Small intestine (tissue), 16 donors: ENCODE data around the gene RXFP3. TPM values are rescaled to one million over a fixed set of nuclear protein-coding genes. Genes with fewer than 3 reads are reported as not detected.

Source experiments
- DNase-seq, 2 donors: peaks; one replicate each; pipeline versions ENCODE4 v3.0.0 to v3.0.0-alpha.2; 2013
- FAIRE-seq: peaks from 2 replicates; lab custom pipeline; 2012; peaks lifted over from hg19 to GRCh38; lab: Jason Lieb, UNC
- H3K27ac ChIP-seq, 3 donors: one replicate each; pipeline ENCODE4 v1.5.1; 2013; ENCODE audit warnings: low read length in 2 of 3, mild to moderate bottlenecking in 2 of 3, control low read depth in 1 of 3, inconsistent platforms in 1 of 3, low read depth in 1 of 3, moderate library complexity in 1 of 3
- H3K27me3 ChIP-seq, 3 donors: one replicate each; pipeline ENCODE4 v1.6.1; 2013; ENCODE audit warnings: low read length in 3 of 3, inconsistent platforms in 1 of 3; ENCODE audit not compliant: control insufficient read depth in 3 of 3, insufficient read depth in 3 of 3
- H3K36me3 ChIP-seq, 3 donors: one replicate each; pipeline ENCODE4 v1.6.1; 2013; ENCODE audit warnings: low read length in 3 of 3, inconsistent platforms in 1 of 3, low read depth in 1 of 3, mild to moderate bottlenecking in 1 of 3, moderate library complexity in 1 of 3; ENCODE audit not compliant: control insufficient read depth in 3 of 3, insufficient read depth in 2 of 3
- H3K4me1 ChIP-seq, 3 donors: one replicate each; pipeline ENCODE4 v1.6.1; 2013; ENCODE audit warnings: low read length in 2 of 3, inconsistent platforms in 1 of 3, low read depth in 1 of 3, mild to moderate bottlenecking in 1 of 3, moderate library complexity in 1 of 3; ENCODE audit not compliant: control insufficient read depth in 3 of 3, insufficient read depth in 2 of 3
- H3K4me3 ChIP-seq, 3 donors: one replicate each; pipeline ENCODE4 v1.5.1; 2013; ENCODE audit warnings: low read length in 3 of 3, control low read depth in 1 of 3, inconsistent platforms in 1 of 3, low read depth in 1 of 3, mild to moderate bottlenecking in 1 of 3, moderate library complexity in 1 of 3
- H3K9me3 ChIP-seq, 2 donors: one replicate each; pipeline ENCODE4 v1.6.1; 2013; ENCODE audit warnings: low read depth in 1 of 2, low read length in 1 of 2; ENCODE audit not compliant: control insufficient read depth in 2 of 2, insufficient read depth in 1 of 2
- WGBS, 3 donors: extraction: QIAGEN DNeasy Blood & Tissue Kit; methylation state at CpG; one replicate each; pipeline ENCODE4 v1.1.7; 2013; 5-methylcytosine and 5-hydroxymethylcytosine counted together
- long read RNA-seq, 10 donors: transcript quantifications; one replicate each; lab custom pipeline, GENCODE V29; 2026
- polyA plus RNA-seq, 4 donors: library from polyadenylated mRNA; stranded (reverse) in 3 of 4; unstranded in 1 of 4; fragments of 200-250 nt in 3 of 4; fragments of 120-200 nt in 1 of 4; gene quantifications; one replicate each; pipeline versions ENCODE4 v1.2.1 to v1.2.3, GENCODE V29; 2013
- donor health status: healthy with polysubstance abuse.
- donor health status: control.
- donor health status: control.
- donor health status: Bipolar disorder and iron deficiency.
- donor health status: healthy.

The RXFP3 gene
- under 1 TPM in 1 of 4 donors, not detected in 3; 0.03 TPM for polyA plus RNA-seq
- long read RNA-seq, donor 1 = 0 reads
- long read RNA-seq, donor 2 = 0 reads
- long read RNA-seq, donor 3 = 0 reads
- long read RNA-seq, donor 4 = 0 reads
- long read RNA-seq, donor 5 = 0 reads
- long read RNA-seq, donor 6 = 0 reads
- long read RNA-seq, donor 7 = 0 reads
- long read RNA-seq, donor 8 = 0 reads
- long read RNA-seq, donor 9 = 0 reads
- long read RNA-seq, donor 10 = 0 reads

GRCh38 chr5:33936381-33937016 is at the start of gene RXFP3:
TSS of gene RXFP3 (plus strand) at chr5:33936386. CDS start at chr5:33936741, 355 bp downstream.
- WGBS, 3 donors = 10 to 27% (median 26%) methylated on average over 45 of the region's 45 CpGs
- DNase-seq = peak in 1 of 2 donors; percentile 23

GRCh38 chr5:33887268-33887667 is 48.9 kb upstream of the RXFP3 start:
- Histone ChIP-seq H3K4me3 (no peak overlapping the region), H3K4me1 (no peaks in the 10 kb centered on the region), H3K27ac (no peak overlapping the region), H3K36me3 (no peaks in the 10 kb centered on the region), H3K9me3 (no peaks in the 10 kb centered on the region), H3K27me3 (peaks cover 0 to 24% (median 0%) of the 10 kb centered on the region in 3 donors)
- DNase-seq = no peak
- 59 to 86% (median 85%) methylated on average over 3 of the region's 3 CpGs for WGBS, 3 donors
- no peak for FAIRE-seq

More at GRCh38 chr5:33936381-33937016, at the start of gene RXFP3:
- no peak for FAIRE-seq
- no peaks in the 10 kb centered on the region for H3K9me3 ChIP-seq
- peaks cover 0 to 61% (median 33%) of the 10 kb centered on the region in 3 donors for H3K27me3 ChIP-seq
- H3K4me3 ChIP-seq = peak within 1 kb of the TSS in 1 of 3 donors; percentile 16
- H3K36me3 ChIP-seq = no peaks in the 10 kb centered on the region
- H3K4me1 ChIP-seq = peaks cover 0 to 3% (median 0%) of the 10 kb centered on the region in 3 donors
- H3K27ac ChIP-seq = no peak within 1 kb of the TSS

DNA sequence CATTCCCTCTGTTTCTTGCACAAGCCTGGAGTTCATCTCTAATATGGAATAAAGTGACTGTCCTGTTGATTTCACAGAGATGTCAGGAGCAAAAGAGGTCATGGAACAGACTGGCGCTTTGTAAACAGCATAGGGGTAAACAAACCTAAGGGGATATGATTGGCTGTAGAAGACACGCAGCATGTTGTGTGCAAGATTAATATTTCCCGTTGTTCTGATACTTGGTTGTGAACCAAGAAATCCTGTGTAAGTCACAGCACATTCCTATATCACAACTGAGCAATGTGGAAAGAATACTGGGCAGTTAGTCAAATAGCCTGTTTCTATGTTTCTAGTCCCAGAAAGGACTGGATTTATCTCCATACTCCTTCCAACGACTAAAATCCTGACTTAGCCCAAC is 47.6 kb upstream of the RXFP3 start:
- Histone ChIP-seq H3K4me3 (no peak overlapping the region), H3K4me1 (no peaks in the 10 kb centered on the region), H3K36me3 (no peaks in the 10 kb centered on the region), H3K27ac (no peak overlapping the region), H3K27me3 (peaks cover 0 to 36% (median 0%) of the 10 kb centered on the region in 3 donors), H3K9me3 (no peaks in the 10 kb centered on the region)
- DNase-seq (no peak), FAIRE-seq (no peak)
- WGBS, 3 donors = 51 to 55% (median 53%) methylated on average over 4 of the region's 4 CpGs

DNA sequence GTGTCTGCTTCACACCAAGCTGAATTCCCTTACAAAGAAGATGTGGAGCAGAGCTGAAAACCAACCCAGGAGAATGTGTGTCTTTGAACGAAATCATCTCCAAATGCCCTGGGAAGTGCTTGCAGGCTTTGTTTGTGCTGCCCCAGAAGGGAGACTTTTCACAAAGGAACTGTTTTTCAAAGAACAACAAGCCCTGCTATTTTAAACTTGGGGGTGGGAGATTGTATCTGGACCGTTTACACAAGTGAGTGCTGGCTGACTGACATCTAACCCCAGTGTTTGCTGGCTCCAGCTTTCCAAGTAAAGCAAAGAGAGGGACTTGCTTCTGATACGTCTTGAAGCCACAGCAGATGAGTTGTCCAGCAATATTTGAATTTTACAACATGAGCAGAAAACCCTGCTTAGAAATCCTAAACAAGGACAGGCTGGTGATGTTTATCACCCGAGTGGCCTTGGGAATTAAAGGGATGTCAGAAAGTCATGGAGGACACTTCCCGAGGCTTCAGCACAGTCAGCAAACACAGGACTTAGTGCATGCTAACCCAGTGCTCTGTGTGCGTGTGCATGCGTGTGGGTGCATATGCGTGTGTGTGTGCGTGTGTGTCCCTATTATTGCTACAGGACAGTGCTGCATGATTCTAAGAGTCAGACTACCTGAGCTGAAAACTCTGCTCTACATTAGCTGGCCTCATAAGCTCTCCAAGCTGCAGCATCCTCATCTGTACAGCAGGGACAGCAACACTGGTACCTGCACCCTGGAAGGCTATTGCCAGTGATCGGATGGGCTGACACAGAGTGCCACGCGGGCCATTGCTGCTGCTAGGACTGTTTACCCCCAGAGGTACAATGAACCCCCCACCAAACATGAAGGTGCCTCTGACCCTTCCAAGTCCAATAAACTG is 45.8 kb upstream of the RXFP3 start:
- whole genome bisulfite sequencing, 3 donors = 43 to 50% (median 45%) methylated on average over 12 of the region's 12 CpGs
- DNase-seq (no peak), FAIRE-seq (no peak)
- Histone ChIP-seq H3K27me3 (peaks cover 0 to 39% (median 0%) of the 10 kb centered on the region in 3 donors), H3K27ac (no peak overlapping the region), H3K4me1 (no peaks in the 10 kb centered on the region), H3K9me3 (no peaks in the 10 kb centered on the region), H3K4me3 (peak overlapping the region in 1 of 3 donors; percentile 48), H3K36me3 (no peaks in the 10 kb centered on the region)

- Histone ChIP-seq H3K9me3 (no peaks in the 10 kb centered on the region), H3K4me1 (no peaks in the 10 kb centered on the region), H3K27ac (peak overlapping the region in 2 of 3 donors; percentile 3 to 18), H3K36me3 (no peaks in the 10 kb centered on the region), H3K4me3 (peak overlapping the region in 1 of 3 donors; percentile 48), H3K27me3 (peaks cover 0 to 39% (median 0%) of the 10 kb centered on the region in 3 donors)
- WGBS, 3 donors = 6 to 17% (median 16%) methylated on average over 6 of the region's 6 CpGs
- FAIRE-seq (no peak), DNase-seq (no peak)
Observed at GRCh38 chr5:33891446-33891787, 44.8 kb upstream of the RXFP3 start.

DNA sequence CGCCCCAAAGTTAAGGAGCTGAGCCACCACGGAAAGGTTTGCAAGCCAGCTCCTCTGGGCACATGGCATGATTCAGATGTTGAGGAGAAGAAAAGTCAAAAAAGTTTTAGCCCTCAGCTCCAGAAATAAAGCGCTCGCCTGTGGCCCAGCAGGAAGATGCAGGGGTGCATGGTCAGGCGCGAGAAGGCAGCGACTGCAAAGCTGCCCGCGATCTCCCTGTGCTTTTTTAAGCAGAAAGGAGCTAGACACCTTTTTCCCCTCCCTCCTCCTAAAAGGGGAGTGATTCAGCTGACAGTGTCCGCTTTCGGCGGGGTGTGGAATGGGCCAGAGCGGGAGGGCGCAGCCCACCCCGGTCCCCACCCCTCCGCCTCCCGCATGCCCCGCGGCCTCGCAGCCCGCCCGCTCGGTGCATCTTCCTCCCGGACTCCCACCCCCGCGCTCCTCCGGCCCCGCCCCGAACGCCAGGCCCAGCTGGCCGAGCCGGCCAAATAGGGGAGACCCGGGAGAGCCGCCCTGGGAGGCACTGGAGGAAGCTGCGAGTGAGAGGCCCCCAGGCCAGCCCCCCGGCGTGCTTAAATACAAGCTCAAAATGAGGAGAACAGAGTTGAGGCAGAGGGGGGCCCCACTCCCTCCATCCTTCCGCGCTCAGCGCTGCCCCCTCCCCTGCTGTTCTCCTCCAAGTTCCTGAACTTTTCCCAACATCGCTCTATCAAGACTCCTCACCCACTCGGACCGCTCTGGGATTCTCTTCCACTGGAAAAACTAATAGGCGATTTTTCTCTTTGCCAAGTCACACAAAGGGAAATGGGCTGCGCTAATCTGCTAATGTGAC is 44.2 kb upstream of the RXFP3 start, which contains the start of gene ADAMTS12:
Gene ADAMTS12, minus strand, starts transcription at position 203 of the 832 bp plus-strand sequence. Its CDS starts 134 bp downstream, at position 69.
- peak in 1 of 2 donors; percentile 24 for DNase-seq
- Histone ChIP-seq H3K9me3 (no peaks in the 10 kb centered on the region), H3K4me1 (no peaks in the 10 kb centered on the region), H3K27me3 (peaks cover 0 to 39% (median 0%) of the 10 kb centered on the region in 3 donors), H3K27ac (peak within 1 kb of the TSS in 2 of 3 donors; percentile 18 to 27), H3K4me3 (peak within 1 kb of the TSS in 1 of 3 donors; percentile 48), H3K36me3 (no peaks in the 10 kb centered on the region)
- no peak for FAIRE-seq
- 6 to 12% (median 10%) methylated on average over 39 to 45 of the region's 45 CpGs for WGBS, 3 donors

- H3K36me3 ChIP-seq = no peaks in the 10 kb centered on the region
- no peaks in the 10 kb centered on the region for H3K4me1 ChIP-seq
- FAIRE-seq (no peak), DNase-seq (peak in 1 of 2 donors; percentile 2)
- peak overlapping the region in 2 of 3 donors; percentile 18 to 27 for H3K27ac ChIP-seq
- peak overlapping the region in 1 of 3 donors; percentile 36 for H3K4me3 ChIP-seq
- no peaks in the 10 kb centered on the region for H3K9me3 ChIP-seq
- peaks cover 0 to 38% (median 0%) of the 10 kb centered on the region in 3 donors for H3K27me3 ChIP-seq
- WGBS, 3 donors = 39 to 56% (median 43%) methylated on average over 5 of the region's 5 CpGs
Observed at GRCh38 chr5:33892620-33893137, 43.5 kb upstream of the RXFP3 start.
